GM19463 (cell line): ENCODE measurements around the gene ZDHHC14.
"Not testable (repeated sequence)": the region's sequence is repeated elsewhere in the genome, so short reads cannot be mapped to it uniquely, and the experiment has no call there.

ENCODE experiments used
- ATAC-seq: cut with Tn5 transposase; IDR thresholded peaks from one replicate; pipeline ENCODE4 v1.9.1; 2021; ENCODE audit warnings: mild to moderate bottlenecking, moderate library complexity; ENCODE audit not compliant: unreplicated experiment

Gene ZDHHC14

GRCh38 chr6:157586476-157587126 is 205.6 kb downstream of the ZDHHC14 start:
- ATAC-seq: no peak

- no peak for ATAC-seq
Measured at GRCh38 chr6:157587127-157587926, 206.3 kb downstream of the ZDHHC14 start.

GRCh38 chr6:157590654-157591053 is 209.7 kb downstream of the ZDHHC14 start:
- ATAC-seq: not testable (repeated sequence)

GRCh38 chr6:157592541-157592940 is 211.6 kb downstream of the ZDHHC14 start:
- no peak for ATAC-seq

GRCh38 chr6:157592980-157593379 is 212.0 kb downstream of the ZDHHC14 start:
- ATAC-seq: no peak

GRCh38 chr6:157593596-157593995 is 212.6 kb downstream of the ZDHHC14 start:
- ATAC-seq: no peak

GRCh38 chr6:157594292-157594691 is 213.3 kb downstream of the ZDHHC14 start:
- ATAC-seq: no peak

- no peak for ATAC-seq
Measured at GRCh38 chr6:157595768-157596167, 214.8 kb downstream of the ZDHHC14 start.

- no peak for ATAC-seq
Measured at GRCh38 chr6:157596461-157596860, 215.5 kb downstream of the ZDHHC14 start.

- ATAC-seq: no peak
Measured at GRCh38 chr6:157596886-157597285, 215.9 kb downstream of the ZDHHC14 start.

- peak; percentile 66 for ATAC-seq
Measured at GRCh38 chr6:157597461-157598312, 216.7 kb downstream of the ZDHHC14 start.

- ATAC-seq: no peak
Measured at GRCh38 chr6:157599191-157599590, 218.2 kb downstream of the ZDHHC14 start.

GRCh38 chr6:157600807-157601206 is 219.8 kb downstream of the ZDHHC14 start:
- ATAC-seq: no peak

GRCh38 chr6:157602521-157603295 is 221.7 kb downstream of the ZDHHC14 start:
- ATAC-seq: no peak

GRCh38 chr6:157603314-157603940 is 222.4 kb downstream of the ZDHHC14 start:
- no peak for ATAC-seq

- no peak for ATAC-seq
Measured at GRCh38 chr6:157603971-157604370, 223.0 kb downstream of the ZDHHC14 start.

GRCh38 chr6:157604816-157605215 is 223.8 kb downstream of the ZDHHC14 start:
- no peak for ATAC-seq

- no peak for ATAC-seq
Measured at GRCh38 chr6:157605484-157605883, 224.5 kb downstream of the ZDHHC14 start.

GRCh38 chr6:157606516-157606915 is 225.5 kb downstream of the ZDHHC14 start:
- ATAC-seq: no peak
